AG08396 (cell line): ENCODE data around the gene CLRN3.

Experiments
- DNase-seq: peaks from one replicate; pipeline ENCODE4 v3.0.0; 2012; ENCODE audit warnings: low spot score, mixed read lengths

The CLRN3 gene

GRCh38 chr10:127874671-127875448 lies 17.9 kb downstream of the CLRN3 start:
- DNase-seq: no peak

GRCh38 chr10:127873901-127874470 lies 18.8 kb downstream of the CLRN3 start:
- DNase-seq: no peak

- DNase-seq: no peak
Measured at GRCh38 chr10:127872871-127873600, 19.7 kb downstream of the CLRN3 start.

GRCh38 chr10:127872011-127872761 lies 20.6 kb downstream of the CLRN3 start:
- peak; percentile 54 for DNase-seq

- DNase-seq: no peak
Measured at GRCh38 chr10:127871631-127872010, 21.1 kb downstream of the CLRN3 start.

- DNase-seq: no peak
Measured at GRCh38 chr10:127869329-127869728, 23.4 kb downstream of the CLRN3 start.

GRCh38 chr10:127867805-127868204 lies 24.9 kb downstream of the CLRN3 start:
- no peak for DNase-seq

GRCh38 chr10:127866276-127867013 lies 26.3 kb downstream of the CLRN3 start:
- DNase-seq: no peak

- no peak for DNase-seq
Measured at GRCh38 chr10:127863231-127863825, 29.4 kb downstream of the CLRN3 start.

- no peak for DNase-seq
Measured at GRCh38 chr10:127860592-127860991, 32.1 kb downstream of the CLRN3 start.

- no peak for DNase-seq
Measured at GRCh38 chr10:127855976-127856375, 36.8 kb downstream of the CLRN3 start.

GRCh38 chr10:127855591-127855881 lies 37.2 kb downstream of the CLRN3 start:
- no peak for DNase-seq

GRCh38 chr10:127854769-127855590 lies 37.8 kb downstream of the CLRN3 start:
- no peak for DNase-seq

- DNase-seq: peak; percentile 86
Measured at GRCh38 chr10:127853868-127854768, 38.6 kb downstream of the CLRN3 start.

- no peak for DNase-seq
Measured at GRCh38 chr10:127852456-127852855, 40.3 kb downstream of the CLRN3 start.

- no peak for DNase-seq
Measured at GRCh38 chr10:127851661-127852194, 41.0 kb downstream of the CLRN3 start.

- no peak for DNase-seq
Measured at GRCh38 chr10:127850944-127851343, 41.8 kb downstream of the CLRN3 start.

- no peak for DNase-seq
Measured at GRCh38 chr10:127849921-127850320, 42.8 kb downstream of the CLRN3 start.

- no peak for DNase-seq
Measured at GRCh38 chr10:127849224-127849623, 43.5 kb downstream of the CLRN3 start.
